Kidney (tissue), 14 donors: ENCODE data around the gene TRPM3. TPM values are rescaled to one million over a fixed set of nuclear protein-coding genes. Genes with fewer than 3 reads are reported as not detected.
A peak's percentile ranks its signal among the peaks of the same experiment; 100 is the strongest.

Source experiments
- DNase-seq, 5 donors: peaks; one replicate each; pipeline ENCODE4 v3.0.0-alpha.2; 2013 to 2020
- FAIRE-seq: peaks from 2 replicates; lab custom pipeline; 2012; peaks lifted over from hg19 to GRCh38; lab: Jason Lieb, UNC
- H3K27ac ChIP-seq, 2 donors: one replicate each; pipeline ENCODE4 v1.7.0; 2013; ENCODE audit warnings: low read depth in 2 of 2, low read length in 2 of 2, inconsistent platforms in 1 of 2
- H3K27me3 ChIP-seq: one replicate; pipeline ENCODE4 v1.7.1; 2013; ENCODE audit warnings: low read length, inconsistent platforms; ENCODE audit not compliant: control insufficient read depth, insufficient read depth
- H3K36me3 ChIP-seq, 3 donors: one replicate each; pipeline versions ENCODE4 v1.7.0 to v1.7.1; 2013; ENCODE audit warnings: low read length in 3 of 3, control low read depth in 1 of 3, inconsistent platforms in 1 of 3; ENCODE audit not compliant: insufficient read depth in 3 of 3, control insufficient read depth in 2 of 3
- H3K4me1 ChIP-seq, 3 donors: one replicate each; pipeline versions ENCODE4 v1.7.0 to v1.7.1; 2013; ENCODE audit warnings: low read length in 3 of 3, inconsistent platforms in 1 of 3, low read depth in 1 of 3; ENCODE audit not compliant: control insufficient read depth in 2 of 3, insufficient read depth in 2 of 3
- H3K4me3 ChIP-seq, 3 donors: one replicate each; pipeline versions ENCODE4 v1.7.0 to v1.8.1; 2013; ENCODE audit warnings: low read length in 3 of 3, control low read depth in 1 of 3, inconsistent platforms in 1 of 3
- H3K9ac ChIP-seq, 3 donors: one replicate each; pipeline versions ENCODE4 v1.7.0 to v1.7.1; 2013; ENCODE audit warnings: low read length in 3 of 3, control low read depth in 1 of 3, inconsistent platforms in 1 of 3
- H3K9me3 ChIP-seq, 3 donors: one replicate each; pipeline versions ENCODE4 v1.7.0 to v1.7.1; 2013; ENCODE audit warnings: low read length in 3 of 3, control low read depth in 1 of 3, inconsistent platforms in 1 of 3; ENCODE audit not compliant: control insufficient read depth in 2 of 3, insufficient read depth in 1 of 3
- CTCF ChIP-seq: IDR thresholded peaks from 3 replicates; pipeline ENCODE4 v1.5.1; 2012; ENCODE audit warnings: mild to moderate bottlenecking, moderate library complexity, borderline replicate concordance; ENCODE audit not compliant: insufficient read depth; ENCODE audit errors: extremely low read depth
- intact Hi-C: fragments of 100-400 bp; cut with DNase I; formaldehyde crosslinking; loops from one replicate; pipeline ENCODE4 v1.11.1; 2022
- polyA plus RNA-seq: library from polyadenylated mRNA; stranded (reverse); fragments of 350-450 nt; fragmentation: Illumina TruSeq; extraction: RNeasy Lipid Tissue Mini Kit (QIAGEN cat#74804); gene quantifications from one replicate; pipeline ENCODE4 v1.2.3, GENCODE V29; 2014; ENCODE audit warnings: low read depth, low replicate concordance; ENCODE audit not compliant: insufficient read depth
- total RNA-seq: library from RNA; stranded (reverse); fragmentation: NEBNext Ultra II Directional; extraction: Animal tissue kit (Norgen Biotek cat#: 25700); gene quantifications from one replicate; pipeline ENCODE4 v1.2.1, GENCODE V29; 2021
- donor health status: control.
- donor health status: control.
- donor health status: control.
- donor health status: control.
- donor health status: control.
- donor health status: DM: yes; HTN: yes; CAD: no.
- donor health status: Normal renal cell carcinoma (clear cell type).

The TRPM3 gene
- total and polyA plus RNA-seq, 2 donors from 2014 or later = 8.8 to 11.4 TPM

- H3K27ac ChIP-seq = no peak overlapping the region
- H3K4me3 ChIP-seq = no peak overlapping the region
- no peak for FAIRE-seq
- no peaks in the 10 kb centered on the region for H3K9me3 ChIP-seq
- no peaks in the 10 kb centered on the region for H3K27me3 ChIP-seq
- no peak overlapping the region for H3K9ac ChIP-seq
- H3K4me1 ChIP-seq = no peaks in the 10 kb centered on the region
- H3K36me3 ChIP-seq = peaks cover 0 to 35% (median 26%) of the 10 kb centered on the region in 3 donors
- intact Hi-C loops = no loop called here
- TF ChIP-seq CTCF = no peak
- DNase-seq = no peak
Measured at GRCh38 chr9:70609011-70609410, 512.4 kb downstream of the TRPM3 start.

- FAIRE-seq (no peak), DNase-seq (peak in 1 of 5 donors; percentile 23)
- no peak overlapping the region for H3K27ac ChIP-seq
- no peaks in the 10 kb centered on the region for H3K4me1 ChIP-seq
- no peaks in the 10 kb centered on the region for H3K27me3 ChIP-seq
- peaks cover under 1 to 31% (median 26%) of the 10 kb centered on the region in 3 donors for H3K36me3 ChIP-seq
- no peak for TF ChIP-seq CTCF
- H3K9ac ChIP-seq = no peak overlapping the region
- H3K4me3 ChIP-seq = no peak overlapping the region
- no peaks in the 10 kb centered on the region for H3K9me3 ChIP-seq
- intact Hi-C loops = no loop called here
Measured at GRCh38 chr9:70607926-70608325, 513.5 kb downstream of the TRPM3 start.

- Histone ChIP-seq H3K9ac (no peak overlapping the region), H3K4me1 (peaks cover 0 to 5% (median 3%) of the 10 kb centered on the region in 3 donors), H3K27me3 (no peaks in the 10 kb centered on the region), H3K9me3 (no peaks in the 10 kb centered on the region), H3K27ac (no peak overlapping the region), H3K36me3 (peaks cover 2 to 27% (median 24%) of the 10 kb centered on the region in 3 donors), H3K4me3 (no peak overlapping the region)
- no peak for TF ChIP-seq CTCF
- intact Hi-C loops = no loop called here
- FAIRE-seq = no peak
- peak in 1 of 5 donors; percentile 60 for DNase-seq
Measured at GRCh38 chr9:70607329-70607728, 514.1 kb downstream of the TRPM3 start.

GRCh38 chr9:70603020-70603411 lies 518.4 kb downstream of the TRPM3 start:
- peak overlapping the region; percentile 15 to 94 for H3K27ac ChIP-seq
- no peaks in the 10 kb centered on the region for H3K27me3 ChIP-seq
- H3K36me3 ChIP-seq = peaks cover 2 to 17% (median 11%) of the 10 kb centered on the region in 3 donors
- FAIRE-seq (no peak), DNase-seq (no peak)
- H3K4me3 ChIP-seq = no peak overlapping the region
- H3K4me1 ChIP-seq = peaks cover 4 to 15% (median 11%) of the 10 kb centered on the region in 3 donors
- peak overlapping the region in 1 of 3 donors; percentile 30 for H3K9ac ChIP-seq
- H3K9me3 ChIP-seq = no peaks in the 10 kb centered on the region
- intact Hi-C loops = no loop called here
- TF ChIP-seq CTCF = no peak
